ENCODE measurements around the gene BRAT1.
A peak's percentile ranks its signal among the peaks of the same experiment; 100 is the strongest.
"Not testable (repeated sequence)": the region's sequence is repeated elsewhere in the genome, so short reads cannot be mapped to it uniquely, and the experiment has no call there.

The BRAT1 gene

DNA sequence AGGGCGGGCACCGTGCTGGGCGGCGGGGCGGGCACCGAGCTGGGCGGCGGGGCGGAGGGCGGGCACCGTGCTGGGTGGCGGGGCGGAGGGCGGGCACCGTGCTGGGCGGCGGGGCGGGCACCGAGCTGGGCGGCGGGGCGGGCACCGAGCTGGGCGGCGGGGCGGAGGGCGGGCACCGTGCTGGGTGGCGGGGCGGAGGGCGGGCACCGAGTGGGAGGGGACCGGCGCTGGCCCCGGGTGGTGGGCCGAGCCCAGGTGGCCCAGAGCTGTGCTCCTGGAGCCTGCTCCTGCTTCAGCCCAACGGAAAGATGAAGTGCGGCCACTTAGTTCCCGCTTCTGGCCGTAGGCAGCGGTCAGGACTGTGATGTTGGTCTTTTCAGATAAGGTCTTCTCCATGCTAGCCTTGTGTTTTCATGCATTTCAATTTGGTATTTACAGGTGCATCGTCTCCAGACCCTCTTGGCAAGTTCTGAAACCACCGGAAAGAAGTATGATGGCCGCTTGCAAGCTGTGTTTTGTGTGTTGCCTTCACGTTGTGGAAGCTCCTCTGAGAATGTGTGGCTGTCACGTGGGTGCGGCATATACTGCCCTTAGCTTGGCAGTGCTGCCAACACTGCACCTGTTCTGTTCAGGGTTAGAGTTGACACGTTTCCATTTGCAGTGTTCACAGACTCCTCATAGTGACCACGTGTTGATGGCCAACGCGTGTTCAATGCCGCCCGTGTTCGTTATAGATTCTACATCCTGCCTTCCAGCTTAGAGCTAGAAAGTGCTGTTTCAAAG, 28.7 kb upstream of the BRAT1 start:
- no peak for DNase-seq

DNA sequence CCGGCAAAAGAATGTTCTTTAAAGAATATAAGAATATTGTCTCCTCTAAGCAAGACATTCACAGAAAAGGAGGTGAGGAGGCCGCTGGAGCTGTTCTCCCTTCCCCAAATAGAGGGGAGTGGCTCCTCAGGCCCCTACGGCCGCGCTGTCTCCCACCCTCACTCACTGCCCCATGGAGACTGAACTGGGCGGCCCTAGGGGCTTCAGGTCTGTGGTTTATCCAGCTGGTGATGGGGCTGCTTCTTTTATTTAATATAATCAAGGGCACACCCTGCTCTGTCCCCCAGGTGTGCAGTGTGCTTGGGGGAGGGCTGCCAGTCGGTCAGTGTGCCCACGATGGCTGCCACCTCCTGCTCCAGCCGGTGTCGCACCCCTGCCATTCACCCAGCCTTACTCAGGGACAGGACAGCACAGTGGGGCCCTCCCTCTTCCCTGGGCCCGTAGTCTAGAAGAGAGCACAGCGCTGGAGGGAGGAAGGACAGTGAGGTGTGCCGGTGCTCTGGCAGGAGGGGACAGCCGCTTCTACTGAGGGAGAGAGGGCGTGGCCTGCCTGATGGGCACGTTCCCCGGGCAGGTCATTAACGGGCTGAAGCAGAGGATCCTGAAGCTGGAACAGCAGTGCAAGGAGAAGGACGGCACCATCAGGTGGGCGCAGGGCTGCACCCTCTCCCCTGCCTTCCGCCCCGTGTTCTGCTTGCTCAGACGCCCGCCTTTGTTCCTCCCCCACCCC, 26.8 kb upstream of the BRAT1 start:
- DNase-seq = no peak

- no peak for DNase-seq
Measured at GRCh38 chr7:2580636-2581035, 25.3 kb upstream of the BRAT1 start.

DNA sequence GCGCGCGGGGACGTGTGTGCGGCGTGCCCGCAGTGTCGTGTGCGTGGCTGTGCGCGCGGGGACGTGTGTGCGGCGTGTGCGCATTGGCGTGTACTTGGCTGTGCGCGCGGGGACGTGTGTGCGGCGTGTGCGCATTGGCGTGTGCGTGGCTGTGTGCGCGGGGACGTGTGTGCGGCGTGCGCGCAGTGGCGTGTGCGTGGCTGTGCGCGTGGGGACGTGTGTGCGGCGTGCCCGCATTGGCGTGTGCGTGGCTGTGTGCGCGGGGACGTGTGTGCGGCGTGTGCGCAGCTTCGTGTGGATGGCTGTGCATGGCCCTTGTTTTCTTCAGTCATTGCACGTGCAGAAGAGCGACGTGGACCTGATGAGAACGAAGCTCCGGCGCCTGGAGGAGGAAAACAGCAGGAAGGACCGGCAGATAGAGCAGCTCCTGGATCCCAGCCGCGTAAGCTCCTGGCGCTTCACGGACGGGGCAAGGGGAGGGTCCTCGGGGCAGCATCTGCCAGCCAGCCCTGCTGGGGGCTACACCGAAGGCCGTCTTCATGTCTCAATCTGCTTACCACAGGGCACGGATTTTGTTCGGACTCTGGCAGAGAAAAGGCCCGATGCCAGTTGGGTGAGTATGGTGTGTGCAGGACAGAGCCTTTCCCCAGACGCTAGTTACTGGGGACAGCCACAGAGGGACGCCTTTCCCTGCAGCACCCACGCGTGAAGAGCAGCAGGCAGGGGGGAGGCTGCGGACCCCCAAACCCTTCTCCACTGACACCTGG, 22.8 kb upstream of the BRAT1 start:
- no peak for DNase-seq

GRCh38 chr7:2576742-2577491, 21.6 kb upstream of the BRAT1 start:
- no peak for DNase-seq

DNA sequence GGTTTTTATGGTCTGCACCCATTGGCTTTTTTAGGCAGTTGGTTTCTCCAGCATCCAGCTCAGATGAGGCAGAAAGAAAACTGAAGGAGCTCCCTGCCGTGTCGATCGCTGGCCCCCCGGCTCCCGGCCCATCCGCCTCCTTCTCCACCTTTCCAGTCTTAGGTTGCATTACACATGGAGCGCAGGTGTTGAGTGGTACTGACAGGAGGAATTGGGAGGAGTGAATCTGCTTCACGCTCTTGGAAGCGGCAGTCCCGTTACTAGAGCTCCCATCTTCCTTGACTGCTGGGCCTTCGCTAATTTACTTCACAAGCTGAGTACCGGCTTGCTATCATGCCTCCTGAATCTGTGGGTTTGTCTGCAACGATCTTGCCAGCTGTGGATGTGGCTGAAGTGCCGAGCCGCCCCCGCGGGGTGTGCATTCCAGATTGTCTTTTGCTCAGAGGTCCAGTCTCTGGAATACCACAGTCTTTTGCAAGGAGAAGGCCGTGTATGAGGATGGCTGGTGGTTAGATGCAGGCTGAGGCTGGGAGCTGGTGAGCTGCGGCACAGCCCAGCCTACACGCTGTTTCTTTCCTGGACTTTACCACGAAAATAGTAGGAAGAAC, 20.5 kb upstream of the BRAT1 start:
- no peak for DNase-seq

- no peak for DNase-seq
Measured at GRCh38 chr7:2575046-2575732, 19.9 kb upstream of the BRAT1 start.

DNA sequence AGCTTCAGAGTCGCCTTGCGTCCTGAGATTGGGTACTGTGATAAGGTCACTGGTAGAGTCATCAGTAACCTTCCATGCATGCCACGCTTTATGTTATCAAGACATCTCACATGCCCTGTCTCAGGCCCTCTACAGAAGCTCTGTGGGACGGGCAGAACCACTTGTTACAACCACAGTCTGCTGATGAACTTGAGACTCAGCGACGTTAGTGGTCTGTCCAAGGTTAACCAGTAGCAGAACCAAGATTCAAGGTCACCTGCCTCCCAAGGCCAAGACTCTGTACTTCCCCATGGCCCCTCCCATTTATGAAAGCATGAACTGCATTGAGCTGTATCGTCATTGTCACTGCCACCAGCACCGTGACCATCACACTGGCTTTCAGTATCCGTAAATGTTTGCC, 18.4 kb upstream of the BRAT1 start:
- no peak for DNase-seq

GRCh38 chr7:2572101-2572842, 16.9 kb upstream of the BRAT1 start:
- DNase-seq = no peak

GRCh38 chr7:2571409-2571808, 16.1 kb upstream of the BRAT1 start:
- DNase-seq = no peak

DNA sequence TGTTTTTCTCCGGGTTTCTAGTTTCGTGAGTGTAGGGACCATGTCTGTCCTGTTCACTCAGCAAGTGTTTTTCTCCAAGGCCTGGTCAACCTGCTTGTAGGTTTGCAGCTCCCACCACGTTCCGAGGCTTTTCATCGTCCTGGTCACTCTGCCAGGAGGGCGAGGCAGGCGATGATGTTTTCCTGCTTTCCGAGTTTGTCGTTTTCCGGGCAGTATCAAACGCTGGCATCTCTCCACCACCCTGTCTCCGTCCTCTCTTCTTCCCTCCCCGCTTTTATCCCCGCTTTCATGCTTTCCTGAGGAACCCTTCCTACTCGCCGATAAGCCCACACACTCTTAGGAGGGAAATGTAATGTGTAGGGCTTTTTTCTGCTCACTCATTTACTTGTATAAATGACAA, 14.7 kb upstream of the BRAT1 start:
- DNase-seq = no peak

- DNase-seq = no peak
Measured at GRCh38 chr7:2569421-2569820, 14.1 kb upstream of the BRAT1 start.

- no peak for DNase-seq
Measured at GRCh38 chr7:2568521-2569223, 13.3 kb upstream of the BRAT1 start.

GRCh38 chr7:2567679-2568278, 12.5 kb upstream of the BRAT1 start:
- DNase-seq = peak in 1 of 2 donors; percentile 50

DNA sequence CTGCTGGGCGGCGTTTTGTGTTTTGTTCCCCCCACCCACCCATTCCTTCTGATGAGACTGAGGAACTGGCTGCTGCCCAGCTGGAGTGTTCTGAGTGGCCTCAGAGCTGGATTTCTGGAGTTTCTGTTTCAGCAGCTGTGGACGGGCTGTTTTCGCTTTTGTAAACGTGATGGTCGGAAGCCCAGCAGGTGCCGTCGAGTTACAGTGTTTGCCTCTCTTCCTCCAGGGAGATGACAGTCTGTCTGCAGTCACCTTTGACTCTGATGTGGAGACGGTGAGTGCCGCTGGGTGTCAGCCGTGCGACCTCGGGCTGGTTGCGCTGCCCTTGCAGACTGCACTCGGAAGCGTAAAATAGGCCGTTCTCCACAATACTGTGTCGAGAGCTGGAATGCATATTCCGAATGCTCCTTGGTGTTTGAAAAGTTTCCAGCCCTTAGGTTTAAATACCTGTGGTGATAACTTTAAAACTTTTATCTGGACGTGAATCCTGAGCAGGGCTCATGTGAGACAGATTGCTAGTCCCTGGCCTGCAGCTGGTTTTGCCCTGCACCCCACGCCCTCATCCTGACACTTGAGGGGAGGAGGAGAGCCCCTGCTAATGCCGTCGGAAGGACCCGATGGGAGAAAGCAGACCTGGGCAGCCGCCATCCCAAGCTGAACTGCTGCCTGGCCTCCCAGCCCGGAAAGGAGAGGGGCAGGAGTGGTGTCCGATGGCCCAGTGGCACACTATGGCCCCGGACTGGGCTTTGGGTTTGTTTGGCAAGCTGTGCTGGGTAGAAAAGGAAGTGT, 11.8 kb upstream of the BRAT1 start:
- DNase-seq = no peak

DNA sequence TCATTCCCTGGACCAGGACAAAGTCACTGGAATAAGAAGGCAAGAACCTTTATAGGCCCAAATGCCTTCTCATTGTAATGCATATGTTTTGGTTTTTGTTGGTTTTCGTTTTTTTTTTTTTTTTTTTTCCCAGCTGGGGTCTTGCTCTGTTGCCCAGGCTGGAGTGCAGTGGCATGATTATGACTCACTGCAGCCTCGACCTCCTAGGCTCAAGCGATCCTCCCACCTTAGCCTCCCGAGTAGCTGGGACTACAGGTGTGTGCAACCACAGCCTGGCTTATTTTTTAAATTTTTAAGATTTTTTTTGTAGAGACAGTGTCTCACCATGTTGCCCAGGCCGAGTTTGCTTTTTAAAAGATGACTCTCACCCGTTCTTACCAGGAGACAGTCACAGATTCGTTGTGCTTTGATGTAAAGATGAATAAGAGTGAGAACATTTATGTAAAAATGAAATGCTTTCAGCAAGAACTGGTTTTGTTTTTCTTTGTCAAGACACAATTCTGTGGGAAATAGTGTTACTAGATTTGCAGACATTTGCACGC, 11.1 kb upstream of the BRAT1 start:
- DNase-seq = no peak

DNA sequence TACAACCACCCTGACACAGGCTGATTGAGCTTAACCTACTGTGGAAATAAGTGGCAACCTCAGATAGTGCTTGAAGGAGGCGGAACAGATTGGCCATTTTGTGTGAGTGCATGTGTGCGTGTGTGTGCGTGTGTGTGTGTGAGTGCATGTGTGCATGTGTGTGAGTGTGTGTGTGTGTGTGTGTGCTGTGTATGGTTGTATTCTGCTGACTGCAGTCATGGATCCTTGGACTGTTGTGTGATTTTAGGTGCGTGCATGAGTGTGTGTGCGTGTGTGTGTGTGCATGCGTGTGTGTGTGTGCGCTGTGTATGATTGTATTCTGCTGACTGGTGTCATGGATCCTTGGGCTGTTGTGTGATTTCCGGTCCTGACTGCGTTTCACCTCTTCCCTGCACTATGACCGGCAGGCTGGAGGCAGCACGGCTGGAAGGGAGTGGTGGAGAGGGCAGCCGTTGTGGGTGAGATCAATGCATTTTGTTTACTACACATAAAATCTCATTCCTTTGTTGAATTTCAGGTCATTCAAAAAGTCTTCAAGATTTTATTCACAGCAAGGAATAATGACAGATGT, 9.7 kb upstream of the BRAT1 start:
- DNase-seq = no peak

DNA sequence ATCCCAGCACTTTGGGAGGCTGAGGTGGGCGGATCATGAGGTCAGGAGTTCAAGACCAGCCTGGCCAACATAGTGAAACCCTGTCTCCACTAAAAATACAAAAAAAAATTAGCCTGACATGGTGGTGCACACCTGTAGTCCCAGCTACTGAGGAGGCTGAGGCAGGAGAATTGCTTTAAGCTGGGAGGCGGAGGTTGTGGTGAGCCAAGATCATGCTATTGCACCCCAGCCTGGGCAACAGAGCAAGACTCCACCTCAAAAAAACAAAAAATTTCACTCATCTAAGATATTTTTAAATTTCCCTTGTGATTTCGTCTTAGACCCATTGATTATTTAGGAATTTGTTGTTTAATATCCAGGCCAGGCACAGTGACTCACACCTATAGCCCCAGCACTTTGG, 8.6 kb upstream of the BRAT1 start:
- not testable (repeated sequence) for DNase-seq
